DMS79 treated with DMSO at 0.1 percent for 48 hours (cell line): ENCODE results near the gene FBN1.

Source experiments
- DNase-seq: peaks from one replicate; lab custom pipeline; 2025; lab: John Stamatoyannopoulos, UW

FBN1 gene

GRCh38 chr15:48426941-48427340, 218.6 kb downstream of the FBN1 start:
- DNase-seq = no peak

- DNase-seq = no peak
Measured at GRCh38 chr15:48426044-48426443, 219.5 kb downstream of the FBN1 start.

DNA sequence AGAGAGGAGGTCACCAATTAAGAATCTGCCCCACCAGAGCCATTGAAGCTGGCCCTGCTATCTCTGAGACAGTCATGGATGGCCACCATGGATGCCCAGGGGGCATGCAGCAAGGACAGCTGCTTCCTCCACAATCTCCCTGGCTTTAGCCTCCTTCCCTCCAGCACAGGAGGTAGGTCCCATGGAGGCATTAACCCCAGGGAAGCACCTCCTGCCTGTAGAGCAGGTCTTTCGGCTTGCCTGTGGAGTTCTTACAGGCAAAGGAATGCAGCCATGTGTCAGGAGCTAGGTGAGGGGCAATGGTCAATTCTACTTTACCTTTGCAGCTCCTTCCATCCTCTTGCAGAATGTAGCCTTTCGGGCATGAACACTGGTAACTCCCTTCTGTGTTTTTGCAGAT, 220.5 kb downstream of the FBN1 start:
- no peak for DNase-seq

DNA sequence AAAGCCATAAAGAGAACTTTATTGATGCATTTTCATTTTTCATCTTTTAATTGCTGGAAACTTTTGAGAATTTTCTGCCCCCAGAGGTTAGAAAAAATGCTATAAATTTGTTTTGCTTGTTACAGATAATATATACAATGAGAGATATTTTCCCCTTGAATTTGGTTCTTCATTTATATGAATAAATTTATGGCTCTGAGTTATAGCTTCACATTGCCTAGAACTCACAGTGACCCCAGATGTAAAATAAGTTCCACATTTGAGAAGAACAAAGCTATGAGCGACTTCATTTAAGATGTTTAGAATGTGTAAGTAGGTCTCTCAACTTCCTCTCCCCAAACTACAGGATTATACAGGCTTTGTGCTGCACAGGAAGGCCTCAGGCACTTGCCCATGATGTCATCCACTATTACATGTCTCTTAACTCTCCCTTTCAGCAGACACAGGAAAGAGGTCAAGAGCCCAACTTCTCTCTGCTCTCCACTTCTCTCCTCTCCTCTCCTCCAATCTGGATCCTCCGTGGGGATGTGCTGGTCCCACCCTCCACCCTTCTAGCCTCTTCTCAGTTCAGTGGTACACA, 221.5 kb downstream of the FBN1 start:
- DNase-seq = no peak

GRCh38 chr15:48423342-48423741, 222.2 kb downstream of the FBN1 start:
- no peak for DNase-seq

- no peak for DNase-seq
Measured at GRCh38 chr15:48422401-48422800, 223.1 kb downstream of the FBN1 start.

DNA sequence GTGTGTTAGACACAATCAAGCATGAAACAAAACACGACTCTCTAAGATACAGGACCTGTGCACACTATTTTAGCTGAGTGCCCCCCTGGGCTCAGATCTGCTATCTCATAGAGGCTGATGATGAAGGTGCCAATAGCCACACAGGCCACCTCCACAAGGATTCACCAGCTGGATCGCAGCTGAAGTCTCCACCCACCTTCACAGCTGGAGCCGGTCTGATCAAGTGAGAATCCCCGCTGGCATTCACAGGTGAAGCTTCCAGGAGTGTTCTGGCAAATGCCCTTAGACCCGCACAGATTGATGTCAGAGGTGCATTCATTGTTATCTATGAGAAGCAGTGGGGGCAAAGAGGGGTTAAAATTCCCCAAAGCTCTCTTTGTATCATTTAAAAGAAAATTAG, 224.1 kb downstream of the FBN1 start:
- no peak for DNase-seq

- DNase-seq = no peak
Measured at GRCh38 chr15:48419896-48420295, 225.6 kb downstream of the FBN1 start.

- DNase-seq = no peak
Measured at GRCh38 chr15:48418343-48418742, 227.2 kb downstream of the FBN1 start.

GRCh38 chr15:48416301-48416700, 229.2 kb downstream of the FBN1 start:
- no peak for DNase-seq

DNA sequence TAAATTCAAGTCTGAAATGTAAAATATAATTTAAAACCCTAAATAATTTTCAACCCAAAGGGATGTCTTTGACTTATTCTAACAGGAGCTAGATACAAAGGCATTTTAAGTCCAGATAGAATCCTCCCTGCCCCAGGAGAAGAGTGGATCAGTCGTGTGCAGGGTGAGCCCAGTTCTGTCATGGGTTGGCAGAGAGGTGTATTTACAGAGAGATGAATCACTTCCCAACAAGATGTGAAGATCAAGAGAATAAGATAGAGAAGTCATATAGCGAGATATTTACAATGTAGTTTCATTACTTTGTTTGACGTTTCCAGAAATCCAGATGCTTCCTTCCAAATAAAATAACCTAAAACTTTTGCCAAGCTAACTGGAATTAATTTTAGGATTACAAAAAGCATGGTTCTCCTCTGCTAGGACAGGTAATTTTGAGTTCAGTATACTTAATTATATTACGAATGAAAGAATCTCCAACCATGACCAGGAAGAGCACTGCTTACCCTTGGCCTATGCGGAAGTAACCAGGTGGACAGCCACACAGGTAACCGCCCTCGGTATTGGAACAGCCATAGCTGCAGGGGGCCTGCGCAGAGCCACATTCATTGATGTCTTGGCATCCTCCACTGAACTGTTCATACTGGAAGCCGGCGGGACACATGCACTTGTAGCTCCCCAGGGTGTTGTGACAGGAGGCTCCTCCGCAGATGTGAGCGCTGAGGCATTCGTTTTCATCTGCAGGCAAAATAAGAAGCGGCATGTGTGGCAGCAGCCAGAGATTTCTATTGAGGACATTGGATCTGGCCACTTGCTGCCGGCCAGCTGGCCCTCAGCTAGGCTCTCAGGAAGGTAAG, 230.2 kb downstream of the FBN1 start:
- no peak for DNase-seq

DNA sequence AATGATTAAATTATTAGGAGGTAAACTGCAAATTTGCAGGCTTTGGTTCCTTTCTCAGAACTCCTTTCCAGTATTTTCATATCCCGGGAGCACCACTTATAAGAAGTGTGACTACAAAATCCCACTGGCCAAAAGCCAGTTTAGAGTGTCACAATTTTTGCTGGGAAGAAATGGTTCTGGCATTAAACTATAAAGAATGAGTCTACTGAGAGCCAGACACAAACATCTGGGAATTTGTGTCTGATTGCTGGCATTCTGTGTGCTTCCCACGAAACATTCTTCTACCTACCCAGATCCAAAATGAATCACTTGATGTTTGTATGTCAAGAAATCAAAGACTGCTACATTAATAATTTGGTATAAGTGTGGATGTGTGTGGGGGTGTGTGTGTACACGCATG, 231.5 kb downstream of the FBN1 start:
- no peak for DNase-seq

- DNase-seq = no peak
Measured at GRCh38 chr15:48413304-48413703, 232.2 kb downstream of the FBN1 start.

DNA sequence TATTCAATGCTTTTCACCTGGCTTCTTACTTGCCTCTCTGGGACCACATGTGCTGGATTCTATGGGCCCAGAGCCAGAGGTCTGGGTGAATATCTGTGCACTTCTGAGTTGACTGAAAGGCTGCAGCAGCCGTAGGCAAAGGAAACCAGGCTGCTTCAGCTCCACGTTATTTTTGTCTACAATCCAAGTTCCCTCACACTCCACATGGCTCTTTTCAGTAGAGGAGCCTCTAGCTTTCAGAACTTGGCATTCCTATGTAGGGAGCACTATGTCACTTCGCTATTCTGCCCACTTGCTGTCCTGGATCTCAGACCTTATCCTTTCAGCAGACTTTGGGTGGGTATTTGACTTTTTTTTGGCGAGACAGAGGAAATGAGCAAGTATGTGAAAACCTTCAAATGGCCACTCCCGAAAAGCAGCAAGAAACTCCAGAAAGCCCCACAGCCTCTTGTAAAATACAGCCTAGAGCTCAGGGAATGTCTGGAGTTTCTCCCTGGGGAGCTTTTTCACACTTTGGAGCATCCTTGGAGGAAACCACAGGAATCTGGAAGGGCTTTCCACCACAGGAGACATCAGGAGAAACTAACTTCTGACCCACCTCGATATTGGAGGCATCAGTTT, 233.4 kb downstream of the FBN1 start:
- DNase-seq = no peak

DNA sequence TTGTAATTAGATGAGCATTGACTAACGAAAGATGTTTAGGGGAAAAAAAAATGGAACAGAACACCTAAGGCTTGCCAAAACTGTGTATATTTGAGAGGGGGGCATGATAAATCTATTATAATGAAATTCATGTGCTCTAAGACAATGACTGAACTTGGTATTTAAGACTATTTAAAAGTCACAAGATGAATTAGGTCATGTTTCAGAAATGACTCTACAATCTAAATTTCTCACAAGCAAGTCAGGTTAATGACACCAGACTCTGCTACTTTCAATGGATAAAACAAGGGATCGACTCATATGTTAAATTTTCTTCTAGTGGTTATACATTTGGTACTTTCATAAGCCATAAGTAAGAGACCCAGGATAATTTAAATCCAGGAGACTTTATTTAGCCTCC, 235.9 kb downstream of the FBN1 start:
- DNase-seq = no peak

GRCh38 chr15:48408327-48408726, 237.2 kb downstream of the FBN1 start:
- no peak for DNase-seq

- no peak for DNase-seq
Measured at GRCh38 chr15:48407646-48408045, 237.9 kb downstream of the FBN1 start.

GRCh38 chr15:48406911-48407310, 238.6 kb downstream of the FBN1 start:
- DNase-seq = no peak

DNA sequence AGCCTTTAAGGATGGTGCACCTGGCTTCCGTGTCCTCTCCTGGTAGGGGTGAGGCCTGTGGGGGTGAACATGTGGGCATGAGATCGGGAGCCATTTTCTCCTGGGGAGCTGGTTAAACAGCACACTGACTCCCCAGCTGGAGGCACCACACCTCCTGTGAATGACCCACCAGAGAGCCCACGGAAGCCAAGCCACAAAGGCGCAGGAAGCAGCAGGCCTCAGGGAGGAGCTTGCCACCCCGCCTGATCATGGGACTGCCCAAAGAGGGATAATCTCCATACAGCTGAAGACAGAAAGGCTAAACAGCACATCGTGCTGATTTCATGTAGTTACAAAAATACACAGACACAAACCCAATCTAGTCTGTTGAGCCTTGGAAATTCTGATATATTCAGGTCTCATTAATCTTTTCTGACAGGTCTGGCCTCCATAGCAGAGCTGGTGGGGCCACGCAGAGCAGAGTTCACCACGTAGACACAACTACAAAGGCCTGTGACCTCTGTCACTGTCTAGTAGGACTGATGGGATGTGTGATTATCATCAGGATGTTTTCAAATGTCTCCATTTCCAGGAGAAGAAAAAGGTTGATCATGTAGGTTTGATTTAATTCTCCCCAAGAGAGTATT, 239.1 kb downstream of the FBN1 start:
- DNase-seq = no peak

DNA sequence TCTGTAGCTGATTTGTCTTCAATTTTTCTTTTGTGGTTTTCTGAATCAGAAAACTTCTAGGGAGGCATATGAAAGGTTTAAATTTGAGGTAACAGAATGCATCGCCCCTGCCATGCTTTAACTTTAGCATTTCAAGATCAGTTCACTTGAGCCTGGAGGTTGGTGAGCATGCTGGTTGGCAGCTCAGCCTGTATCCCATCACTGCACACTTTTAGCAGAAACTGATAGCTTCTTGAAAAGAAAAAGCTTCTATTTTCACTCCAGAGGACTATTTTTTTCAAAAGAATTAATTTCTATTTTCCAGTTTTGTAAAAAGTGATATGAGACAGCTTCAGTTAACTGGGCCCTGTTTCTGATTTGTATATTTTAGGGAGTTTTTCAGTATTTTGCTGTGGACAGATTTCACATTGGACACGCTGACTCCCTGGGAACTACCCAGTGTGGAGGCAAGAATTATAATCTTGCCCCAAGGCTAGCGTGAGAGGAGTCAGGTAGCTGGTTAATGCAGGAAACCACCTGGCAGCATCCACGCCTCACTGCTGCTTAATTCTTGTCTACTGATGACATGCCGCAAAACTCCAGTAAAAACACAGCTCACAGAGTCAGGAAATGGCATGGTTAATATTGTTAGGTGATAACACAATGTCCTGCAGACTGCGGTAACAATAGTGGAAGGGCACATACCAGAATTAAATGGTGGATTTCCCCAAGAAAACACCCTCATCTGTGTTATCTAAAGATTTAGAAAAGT, 242.9 kb downstream of the FBN1 start:
- no peak for DNase-seq

- DNase-seq = no peak
Measured at GRCh38 chr15:48400086-48400485, 245.4 kb downstream of the FBN1 start.

- DNase-seq = no peak
Measured at GRCh38 chr15:48397841-48398240, 247.7 kb downstream of the FBN1 start.
